GM18499 (cell line): ENCODE data around the gene HFE.
"Not testable (repeated sequence)": the region's sequence is repeated elsewhere in the genome, so short reads cannot be mapped to it uniquely, and the experiment has no call there.

Source experiments
- ATAC-seq: cut with Tn5 transposase; IDR thresholded peaks from one replicate; pipeline ENCODE4 v1.9.1; 2021; ENCODE audit warnings: moderate number of reproducible peaks; ENCODE audit not compliant: insufficient read depth, unreplicated experiment

Gene HFE

DNA sequence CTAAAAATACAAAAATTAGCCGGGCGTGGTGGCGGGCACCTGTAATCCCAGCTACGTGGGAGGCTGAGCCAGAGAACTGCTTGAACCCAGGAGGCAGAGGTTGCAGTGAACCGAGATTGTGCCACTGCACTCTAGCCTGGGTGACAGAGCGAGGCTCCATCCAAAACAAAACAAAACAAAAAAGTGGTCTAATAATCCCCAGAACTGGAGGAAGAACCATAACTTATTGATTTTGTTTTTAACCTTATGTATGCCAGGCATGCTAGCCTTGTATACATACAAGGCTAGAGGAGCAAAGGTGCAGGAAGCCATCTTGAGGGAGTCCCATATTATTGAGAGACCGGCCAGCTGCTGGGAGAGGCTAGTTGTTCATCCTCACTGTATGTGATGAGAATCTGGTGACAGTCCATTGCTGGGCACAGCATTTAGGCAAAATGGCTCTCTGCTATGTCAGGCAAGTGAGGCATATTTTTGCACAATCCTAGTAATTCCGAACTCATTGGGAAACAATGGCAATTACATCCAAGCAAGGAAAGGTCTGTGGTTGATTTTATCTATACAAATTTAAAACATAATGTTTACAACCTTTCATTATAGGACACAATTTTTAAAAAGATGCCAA, 18.0 kb downstream of the HFE start:
- ATAC-seq: no peak

DNA sequence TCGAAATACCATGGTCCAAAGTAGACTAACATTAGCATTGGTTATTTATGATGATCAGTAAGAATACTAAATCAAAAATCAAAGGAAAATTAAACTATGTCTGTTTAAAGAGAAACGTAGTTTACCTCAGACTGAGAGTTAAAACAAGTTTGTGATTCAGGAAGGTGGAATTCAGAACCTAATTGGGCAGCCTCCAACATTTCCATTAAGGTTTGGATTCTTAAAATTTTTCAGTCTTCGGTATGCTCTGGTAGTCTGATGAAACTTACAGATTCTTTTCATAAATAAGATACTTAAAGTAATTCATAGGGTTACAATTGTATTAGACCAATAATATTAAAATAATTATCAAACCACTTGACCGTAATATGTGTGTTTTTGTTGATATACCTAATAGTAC, 18.6 kb downstream of the HFE start:
- ATAC-seq: no peak

- no peak for ATAC-seq
Measured at GRCh38 chr6:26107935-26108334, 20.7 kb downstream of the HFE start.

DNA sequence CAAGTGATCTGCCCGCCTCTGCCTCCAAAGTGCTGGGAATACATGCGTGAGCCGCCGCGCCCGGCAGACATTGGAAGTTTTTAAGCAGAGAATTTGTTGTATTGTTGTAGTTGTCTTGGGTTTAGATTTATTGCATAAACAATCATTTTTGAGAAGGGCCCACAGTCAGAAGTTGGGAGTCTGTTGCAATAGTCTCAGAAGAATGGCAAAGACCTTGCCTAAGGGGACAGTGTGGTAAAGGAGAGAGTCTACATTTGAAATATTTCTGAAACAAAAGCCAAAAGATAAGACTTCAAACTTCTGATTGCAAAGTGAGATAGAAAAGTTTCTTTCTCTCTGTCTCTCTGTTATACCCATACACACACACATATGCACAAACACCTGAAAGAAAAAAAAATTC, 22.5 kb downstream of the HFE start:
- ATAC-seq: no peak

DNA sequence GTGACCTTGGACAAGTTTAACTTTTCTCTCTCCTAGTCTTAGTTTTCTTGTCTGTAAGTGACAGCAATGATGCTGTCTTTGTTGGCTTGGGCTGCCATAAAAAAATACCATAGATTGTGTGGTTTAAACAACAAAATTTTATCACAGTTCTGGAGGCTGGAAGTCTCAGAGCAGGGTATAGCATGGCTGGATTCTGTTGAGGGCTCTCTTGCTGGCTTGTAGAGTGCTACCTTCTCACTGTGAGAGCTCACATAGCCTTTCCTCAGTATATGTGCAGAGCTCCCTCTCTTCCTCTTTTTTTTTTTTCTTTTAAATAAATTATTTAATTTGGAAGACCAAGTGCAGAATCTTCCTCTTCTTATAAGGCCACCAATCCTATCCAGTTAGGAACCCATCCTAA, 26.3 kb downstream of the HFE start:
- ATAC-seq: no peak

DNA sequence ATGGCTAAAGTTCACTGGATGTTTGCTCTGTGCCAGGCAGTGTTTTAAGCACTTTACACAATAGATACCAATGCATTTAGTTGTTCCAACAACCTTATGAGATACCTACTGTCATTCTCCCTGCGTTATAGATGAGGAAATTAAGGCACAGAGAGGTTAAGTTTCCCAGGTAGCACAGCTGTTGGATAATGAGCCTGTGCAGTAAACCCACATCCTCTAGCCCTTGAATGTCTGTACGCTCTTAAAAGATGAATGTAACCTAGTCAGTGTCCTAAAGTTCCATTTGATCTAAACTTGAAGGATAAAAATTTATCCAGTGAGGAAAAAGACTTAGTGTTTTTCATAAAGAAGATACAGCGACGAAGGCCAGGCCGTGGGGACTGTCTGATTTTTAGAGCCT, 28.0 kb downstream of the HFE start:
- ATAC-seq: no peak

- no peak for ATAC-seq
Measured at GRCh38 chr6:26116267-26116666, 29.0 kb downstream of the HFE start.

- ATAC-seq: no peak
Measured at GRCh38 chr6:26118999-26119398, 31.8 kb downstream of the HFE start.

DNA sequence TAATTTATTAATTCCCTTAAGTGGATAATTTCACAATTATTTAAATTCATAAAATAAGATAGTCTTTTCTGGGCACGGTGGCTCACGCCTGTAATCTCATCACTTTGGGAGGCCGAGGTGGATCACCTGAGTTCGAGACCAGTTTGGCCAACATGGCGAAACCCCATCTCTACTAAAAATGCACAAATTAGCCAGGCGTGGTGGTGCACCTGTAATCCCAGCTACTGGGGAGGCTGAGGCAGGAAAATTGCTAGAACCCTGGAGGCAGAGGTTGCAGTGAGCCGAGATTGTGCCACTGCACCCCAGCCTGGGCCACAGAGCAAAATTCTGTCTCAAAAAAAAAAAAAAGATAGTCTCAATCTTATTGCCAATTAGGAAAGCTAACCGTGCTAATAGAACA, 32.9 kb downstream of the HFE start:
- not testable (repeated sequence) for ATAC-seq

GRCh38 chr6:26120807-26121140, 33.5 kb downstream of the HFE start:
- ATAC-seq: no peak

- ATAC-seq: no peak
Measured at GRCh38 chr6:26121141-26122004, 34.1 kb downstream of the HFE start.

DNA sequence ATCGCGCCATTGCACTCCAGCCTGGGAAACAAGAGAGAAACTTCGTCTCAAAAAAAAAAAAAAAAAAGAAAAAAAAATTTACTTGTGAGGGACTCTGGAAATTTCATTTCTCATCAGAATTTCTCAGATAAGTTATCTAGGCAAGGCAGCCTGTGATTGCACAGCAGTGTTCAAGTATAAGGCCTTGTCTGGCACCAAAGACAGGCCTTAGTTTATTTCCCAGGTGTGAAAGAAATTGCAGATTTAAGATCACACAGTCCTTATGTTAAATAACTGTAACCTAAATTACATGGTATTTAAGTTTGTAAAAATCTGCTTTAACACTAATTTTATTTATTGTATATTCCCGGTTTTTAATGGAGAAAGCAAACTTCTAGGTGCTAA, 34.8 kb downstream of the HFE start:
- ATAC-seq: no peak

GRCh38 chr6:26122402-26122792, 35.2 kb downstream of the HFE start:
- ATAC-seq: no peak

DNA sequence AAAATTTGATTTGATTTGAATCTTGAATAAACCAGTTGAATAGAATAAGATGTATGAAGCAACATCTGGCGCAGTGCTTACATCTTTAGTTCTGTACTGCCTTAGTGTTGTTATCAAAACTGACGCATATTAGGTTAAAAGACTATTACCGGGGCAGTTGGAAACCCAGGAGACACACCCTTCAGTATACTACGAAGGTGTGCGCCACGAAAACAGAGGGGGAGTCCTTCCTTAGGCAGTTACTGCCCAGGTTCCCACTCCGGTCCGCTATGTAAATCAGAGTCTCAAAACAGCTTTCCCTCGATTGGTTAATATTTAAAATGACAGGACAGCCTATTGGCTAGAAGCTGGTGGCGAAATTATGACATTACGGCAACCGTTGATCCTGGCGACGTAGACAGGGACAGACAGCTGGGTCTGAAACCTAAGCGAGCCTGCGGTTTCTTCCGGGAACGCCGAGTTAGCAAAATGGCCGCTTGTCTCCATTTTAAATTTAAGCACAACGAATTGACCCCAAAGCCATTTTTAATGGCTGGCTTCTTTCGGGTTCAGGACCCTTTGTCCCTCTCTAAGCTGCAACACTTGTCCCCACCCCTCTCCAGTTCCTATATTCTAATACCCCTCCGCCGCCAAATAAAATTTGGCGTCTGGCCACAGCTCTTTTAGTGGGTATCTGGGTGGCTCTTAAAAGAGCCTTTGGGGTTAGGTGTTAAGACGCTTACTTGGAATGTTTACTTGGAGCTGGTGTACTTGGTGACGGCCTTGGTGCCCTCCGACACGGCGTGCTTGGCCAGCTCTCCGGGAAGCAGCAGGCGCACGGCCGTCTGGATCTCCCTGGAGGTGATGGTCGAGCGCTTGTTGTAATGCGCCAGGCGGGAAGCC, 35.8 kb downstream of the HFE start:
- ATAC-seq: peak; percentile 34

DNA sequence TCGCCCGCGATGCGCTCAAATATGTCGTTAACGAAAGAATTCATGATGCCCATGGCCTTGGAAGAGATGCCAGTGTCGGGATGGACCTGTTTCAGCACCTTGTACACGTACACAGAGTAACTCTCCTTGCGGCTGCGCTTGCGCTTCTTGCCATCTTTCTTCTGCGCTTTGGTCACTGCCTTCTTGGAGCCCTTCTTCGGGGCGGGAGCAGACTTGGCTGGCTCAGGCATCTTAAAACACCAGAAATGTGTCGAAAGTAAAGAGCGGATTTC, 36.4 kb downstream of the HFE start:
- ATAC-seq: no peak

GRCh38 chr6:26123947-26124780, 36.9 kb downstream of the HFE start:
- ATAC-seq: peak; percentile 69

GRCh38 chr6:26124781-26125685, 37.8 kb downstream of the HFE start:
- ATAC-seq: no peak

DNA sequence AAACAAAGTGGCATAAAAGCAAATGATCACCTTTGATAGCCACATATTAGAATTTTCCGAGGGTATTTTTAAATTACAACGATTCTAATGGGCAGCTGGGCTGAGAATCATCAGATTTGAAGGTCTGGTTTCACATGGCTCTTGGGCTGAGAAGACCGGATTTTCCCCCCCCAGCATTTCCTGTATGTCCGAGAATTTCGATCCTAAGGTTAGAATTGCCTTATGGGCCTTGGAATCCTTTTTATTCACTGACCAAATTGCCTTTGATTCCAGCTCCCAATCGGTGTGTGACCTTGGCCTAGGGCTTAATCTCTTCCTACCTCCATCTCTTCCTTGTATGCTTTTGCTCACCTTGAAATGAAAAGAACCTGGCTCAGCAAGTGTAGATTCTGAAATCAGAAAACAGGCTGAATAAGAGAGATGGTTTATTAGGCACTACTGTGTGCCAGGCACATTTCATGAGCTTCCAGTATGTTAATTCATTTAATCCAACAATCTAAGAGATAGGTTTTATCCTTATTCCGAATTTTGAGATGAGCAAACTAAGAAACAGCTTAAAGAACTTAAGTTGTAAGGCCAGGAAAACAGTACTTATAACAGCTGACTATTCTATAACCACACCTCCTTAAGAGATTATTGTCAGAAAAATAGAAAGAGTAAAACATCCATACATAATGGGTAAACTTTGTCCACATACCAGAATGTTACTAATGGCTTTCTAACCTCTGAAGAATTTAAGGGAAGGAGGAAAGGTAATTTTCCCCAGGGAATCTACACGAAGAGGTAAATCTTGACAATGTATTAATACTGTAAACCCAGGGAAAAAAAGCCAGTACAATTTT, 39.4 kb downstream of the HFE start:
- ATAC-seq: no peak
